IPS-18c (cell line): ENCODE results near the gene SLX4.

ENCODE experiments used
- H3K4me3 ChIP-seq: 2 replicates; pipeline ENCODE4 v1.7.0; 2013; ENCODE audit warnings: low read depth, mild to moderate bottlenecking, low read length, moderate library complexity; ENCODE audit not compliant: insufficient read depth
- H3K9me3 ChIP-seq: one replicate; pipeline ENCODE4 v1.6.1; 2013; ENCODE audit warnings: mild to moderate bottlenecking, low read length, moderate library complexity; ENCODE audit not compliant: control insufficient read depth, insufficient read depth

SLX4 gene

GRCh38 chr16:3591436-3591803, 20.0 kb downstream of the SLX4 start:
- Histone ChIP-seq H3K9me3 (peaks cover 2% of the 10 kb centered on the region), H3K4me3 (no peak overlapping the region)

- Histone ChIP-seq H3K9me3 (peaks cover 2% of the 10 kb centered on the region), H3K4me3 (no peak overlapping the region)
These were observed 20.5 kb downstream of the SLX4 start for GRCh38 chr16:3590736-3591435.

GRCh38 chr16:3589991-3590701, 21.3 kb downstream of the SLX4 start:
- peaks cover 2% of the 10 kb centered on the region for H3K9me3 ChIP-seq
- H3K4me3 ChIP-seq: no peak overlapping the region

GRCh38 chr16:3589441-3589921, 21.9 kb downstream of the SLX4 start:
- Histone ChIP-seq H3K9me3 (peaks cover 2% of the 10 kb centered on the region), H3K4me3 (no peak overlapping the region)

- peaks cover 2% of the 10 kb centered on the region for H3K9me3 ChIP-seq
- H3K4me3 ChIP-seq: no peak overlapping the region
These were observed 22.4 kb downstream of the SLX4 start for GRCh38 chr16:3589001-3589400.

GRCh38 chr16:3587547-3588110, 23.8 kb downstream of the SLX4 start:
- Histone ChIP-seq H3K4me3 (no peak overlapping the region), H3K9me3 (no peaks in the 10 kb centered on the region)

- peaks cover 2% of the 10 kb centered on the region for H3K9me3 ChIP-seq
- no peak overlapping the region for H3K4me3 ChIP-seq
These were observed 27.0 kb downstream of the SLX4 start for GRCh38 chr16:3584412-3584811.

GRCh38 chr16:3583303-3584038, 27.9 kb downstream of the SLX4 start:
- H3K4me3 ChIP-seq: no peak overlapping the region
- H3K9me3 ChIP-seq: peaks cover 2% of the 10 kb centered on the region

GRCh38 chr16:3582276-3583165, 28.9 kb downstream of the SLX4 start:
- Histone ChIP-seq H3K4me3 (no peak overlapping the region), H3K9me3 (peaks cover 2% of the 10 kb centered on the region)

- Histone ChIP-seq H3K4me3 (no peak overlapping the region), H3K9me3 (peaks cover 2% of the 10 kb centered on the region)
These were observed 30.0 kb downstream of the SLX4 start for GRCh38 chr16:3581392-3581791.

- Histone ChIP-seq H3K4me3 (no peak overlapping the region), H3K9me3 (peaks cover 2% of the 10 kb centered on the region)
These were observed 30.7 kb downstream of the SLX4 start for GRCh38 chr16:3580686-3581085.

- peaks cover 2% of the 10 kb centered on the region for H3K9me3 ChIP-seq
- no peak overlapping the region for H3K4me3 ChIP-seq
These were observed 31.2 kb downstream of the SLX4 start for GRCh38 chr16:3580251-3580651.

GRCh38 chr16:3579776-3580175, 31.6 kb downstream of the SLX4 start:
- Histone ChIP-seq H3K9me3 (peaks cover 2% of the 10 kb centered on the region), H3K4me3 (no peak overlapping the region)

GRCh38 chr16:3578610-3579551, 32.5 kb downstream of the SLX4 start:
- Histone ChIP-seq H3K4me3 (no peak overlapping the region), H3K9me3 (peaks cover 2% of the 10 kb centered on the region)

GRCh38 chr16:3578121-3578520, 33.3 kb downstream of the SLX4 start:
- H3K4me3 ChIP-seq: no peak overlapping the region
- peaks cover 2% of the 10 kb centered on the region for H3K9me3 ChIP-seq

GRCh38 chr16:3577302-3577752, 34.1 kb downstream of the SLX4 start, which contains the start of gene NLRC3:
NLRC3 (minus strand) TSS chr16:3577403; CDS start chr16:3565036, 12,367 bp downstream.
- no peak within 1 kb of the TSS for H3K4me3 ChIP-seq
- peaks cover 2% of the 10 kb centered on the region for H3K9me3 ChIP-seq
